ENCODE data around the gene KCNJ5. TPM values are rescaled to one million over a fixed set of nuclear protein-coding genes. Genes with fewer than 3 reads are reported as not detected.

Gene KCNJ5
- total RNA-seq, 1 experiment from 2014 or later = 0.22 TPM

GRCh38 chr11:128955636-128956035, 64.5 kb downstream of the KCNJ5 start (continued):
- TF ChIP-seq ZNF532 (CRISPR knock-in tag; IDR thresholded peaks at IDR 0.05; ENCODE audit: borderline replicate concordance) = no peak
- no peak for TF ChIP-seq ZNF219 (CRISPR knock-in tag; IDR thresholded peaks at IDR 0.05; ENCODE audit: borderline replicate concordance)
- no peak for TF ChIP-seq TEAD4 (CRISPR knock-in tag; IDR thresholded peaks at IDR 0.05)
- no peak for TF ChIP-seq IRF1 (CRISPR knock-in tag; IDR thresholded peaks at IDR 0.05)
- TF ChIP-seq ZSCAN18 (CRISPR knock-in tag; IDR thresholded peaks at IDR 0.05) = no peak
- TF ChIP-seq SMAD4 (CRISPR knock-in tag; IDR thresholded peaks at IDR 0.05) = no peak
- TF ChIP-seq FOXK1 (CRISPR knock-in tag; IDR thresholded peaks at IDR 0.05) = no peak
- no peak for TF ChIP-seq ATF2 (CRISPR knock-in tag; IDR thresholded peaks at IDR 0.05; ENCODE audit: borderline replicate concordance, low read depth)
- TF ChIP-seq PREB (CRISPR knock-in tag; IDR thresholded peaks at IDR 0.05; ENCODE audit: borderline replicate concordance) = no peak

- DNase-seq (ENCODE audit: low spot score) (no peak), ATAC-seq (peak; percentile 88)
- peaks cover 12% of the 10 kb centered on the region for H3K27me3 Mint-ChIP-seq (ENCODE audit: low read depth)
- H3K9me3 Mint-ChIP-seq = no peaks in the 10 kb centered on the region
- no peak overlapping the region for H3K4me3 Mint-ChIP-seq
- H3K36me3 Mint-ChIP-seq = no peaks in the 10 kb centered on the region
- no peak overlapping the region for H3K27ac Mint-ChIP-seq
- CTCF ChIA-PET = interaction anchor here (0.6 to 6.2 kb wide), 36 partner anchors 8 to 799 kb away, joined by 3 to 180 read pairs (median 5); partner anchors contain the start of genes KCNJ5 and TP53AIP1
- POLR2A ChIA-PET = interaction anchor here (1.0 kb wide), 1 partner anchor 70 kb away, joined by 3 read pairs; no protein-coding TSS in a partner anchor
- no peaks in the 10 kb centered on the region for H3K4me1 Mint-ChIP-seq
- no peak for TF ChIP-seq AFF4 (CRISPR knock-in tag; IDR thresholded peaks at IDR 0.05; ENCODE audit: borderline replicate concordance)
- peak; percentile 41 for TF ChIP-seq CTCF (IDR thresholded peaks at IDR 0.05)
- no peak for TF ChIP-seq GTF2I (CRISPR knock-in tag; conservative IDR thresholded peaks at IDR 0.05)
- TF ChIP-seq E2F5 (CRISPR knock-in tag; IDR thresholded peaks at IDR 0.05) = no peak
- TF ChIP-seq MLX (CRISPR knock-in tag; IDR thresholded peaks at IDR 0.05) = no peak
Observed at GRCh38 chr11:128956401-128957201, 65.4 kb downstream of the KCNJ5 start.

Measured in WTC11 (cell line).